GM06990 (cell line): Measurements from ENCODE around the gene GRID1.

Source experiments
- DNase-seq: peaks from one replicate; pipeline ENCODE4 v3.0.0-alpha.2; 2011; ENCODE audit not compliant: insufficient read length; ENCODE audit errors: extremely low read depth
- H3K27me3 ChIP-seq: replicated peaks from 2 replicates; pipeline ENCODE4 v1.6.0; 2011; ENCODE audit warnings: low read length; ENCODE audit not compliant: control insufficient read depth, insufficient read depth
- H3K36me3 ChIP-seq: 2 replicates; pipeline ENCODE4 v1.5.1; 2011; ENCODE audit warnings: low read length; ENCODE audit not compliant: control insufficient read depth, insufficient read depth
- H3K4me3 ChIP-seq: replicated peaks from 2 replicates; pipeline ENCODE4 v1.5.1; 2011; ENCODE audit warnings: low read depth, mild to moderate bottlenecking, control low read depth, low read length
- CTCF ChIP-seq: IDR thresholded peaks from 2 replicates; pipeline ENCODE4 v1.5.1; 2011; ENCODE audit warnings: low read length, control low read depth, mild to moderate bottlenecking, inconsistent platforms; ENCODE audit not compliant: insufficient read depth, poor library complexity, severe bottlenecking

Gene GRID1

DNA sequence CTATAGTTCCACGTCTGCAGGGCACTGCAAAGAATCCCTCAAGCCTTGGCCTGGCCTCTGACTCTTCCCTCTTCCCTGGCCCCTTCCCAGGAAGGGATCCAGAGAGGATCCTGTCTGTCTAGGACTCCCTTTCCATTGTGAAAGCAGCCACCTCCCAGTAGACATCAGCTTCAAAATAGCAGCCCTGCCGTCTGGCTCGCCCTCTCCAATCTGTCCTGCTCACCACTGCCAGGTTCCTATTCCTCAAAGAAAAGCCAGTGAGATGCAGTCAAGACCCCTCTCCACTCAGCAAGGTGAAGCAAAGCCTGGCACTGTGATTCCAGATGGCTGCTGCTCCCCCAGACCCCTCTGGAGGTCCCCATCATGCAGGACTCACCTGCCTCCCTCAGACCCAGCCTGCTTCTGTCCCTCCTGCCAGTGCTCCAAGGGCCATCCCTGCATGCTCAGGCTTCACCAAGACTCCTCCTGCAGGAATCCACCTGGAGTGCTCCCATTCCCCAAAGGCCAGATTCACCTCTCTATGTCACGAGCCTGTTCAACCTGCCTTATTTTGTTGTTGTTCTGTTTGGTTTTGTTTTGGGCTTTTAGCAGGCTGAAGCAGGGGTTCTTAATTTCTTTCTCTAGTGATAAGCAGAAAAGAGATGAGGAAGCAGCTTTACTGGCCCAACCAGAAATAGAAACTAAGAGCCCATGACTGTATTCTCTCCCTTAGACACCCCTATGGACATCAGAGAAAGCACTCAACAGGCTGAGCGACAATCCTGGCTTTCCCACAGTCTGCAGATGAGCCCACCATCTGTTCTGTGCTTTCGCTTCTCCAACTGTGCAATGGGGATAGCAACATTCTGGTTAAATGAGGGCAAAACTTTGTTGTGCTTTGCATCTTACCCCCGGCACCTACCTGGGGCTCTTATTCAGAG is 305.1 kb downstream of the GRID1 start:
- TF ChIP-seq CTCF, result no peak
- DNase-seq, result no peak
- Histone ChIP-seq H3K36me3 (no peaks in the 10 kb centered on the region), H3K27me3 (peaks cover 2% of the 10 kb centered on the region), H3K4me3 (no peak overlapping the region)

DNA sequence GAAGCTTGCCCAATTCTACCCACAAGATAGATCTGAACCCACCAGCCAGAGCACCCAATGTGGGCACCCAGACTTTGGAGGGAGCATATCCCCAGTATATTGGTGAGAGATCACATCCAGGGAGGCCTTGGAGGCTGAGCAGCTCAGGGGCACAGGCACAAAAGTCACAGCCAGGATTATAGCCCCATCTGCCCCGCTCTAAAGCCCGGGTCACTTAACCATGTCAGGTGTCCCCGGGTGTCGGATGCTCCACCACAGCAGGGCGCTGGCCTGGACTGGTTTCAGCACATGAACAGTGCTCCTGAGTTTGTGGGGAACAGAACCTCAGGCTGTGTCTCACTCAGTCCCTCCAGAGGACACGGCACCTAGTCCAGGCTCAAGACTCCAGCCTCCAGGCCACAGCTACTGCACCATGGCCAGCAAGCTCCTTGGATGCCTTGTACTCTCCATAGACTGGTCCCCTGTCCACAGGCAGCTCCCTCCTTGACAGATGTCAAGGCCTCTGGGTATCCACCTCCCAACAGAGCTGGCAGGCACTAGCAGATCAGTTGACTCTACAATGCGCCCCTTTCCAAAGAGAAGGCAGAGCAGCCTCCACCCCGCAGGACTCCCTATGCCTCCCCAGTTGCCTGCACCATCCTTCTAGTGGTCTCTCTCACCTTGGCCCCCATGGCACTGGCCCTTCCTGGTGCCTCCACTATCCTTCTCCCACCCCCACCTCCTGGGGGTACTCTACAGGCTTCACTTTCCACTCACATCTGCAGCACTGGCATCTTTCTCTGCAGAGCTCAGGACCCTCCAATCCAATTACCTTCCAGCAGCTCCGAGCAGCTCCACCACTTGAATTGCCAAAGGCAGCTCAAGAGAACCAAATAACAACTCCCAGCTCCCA is 306.0 kb downstream of the GRID1 start:
- Histone ChIP-seq H3K4me3 (no peak overlapping the region), H3K36me3 (no peaks in the 10 kb centered on the region), H3K27me3 (peaks cover 2% of the 10 kb centered on the region)
- TF ChIP-seq CTCF, result no peak
- no peak for DNase-seq

DNA sequence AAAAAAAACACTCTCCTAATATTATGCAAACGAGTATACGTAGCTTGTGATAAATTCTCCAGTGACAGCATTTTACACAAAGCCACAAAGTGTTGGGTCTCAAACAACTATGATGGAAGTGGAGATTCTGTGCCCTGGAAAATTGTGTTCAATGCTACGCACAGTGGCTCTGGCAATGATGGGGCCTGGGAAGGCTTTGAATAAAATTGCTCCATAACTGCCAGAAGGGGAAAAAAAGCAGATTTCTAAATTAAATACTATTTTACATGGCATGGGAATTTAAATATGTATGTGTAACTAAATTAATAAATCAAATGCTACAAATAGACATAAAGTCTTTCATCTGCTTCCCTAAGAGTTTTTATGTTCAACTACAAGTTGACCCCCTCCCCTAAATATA is 306.7 kb downstream of the GRID1 start:
- no peaks in the 10 kb centered on the region for H3K36me3 ChIP-seq
- DNase-seq, result no peak
- peaks cover 2% of the 10 kb centered on the region; the same call in 1 of the 2 replicates for H3K27me3 ChIP-seq
- H3K4me3 ChIP-seq, result no peak overlapping the region
- TF ChIP-seq CTCF, result no peak

DNA sequence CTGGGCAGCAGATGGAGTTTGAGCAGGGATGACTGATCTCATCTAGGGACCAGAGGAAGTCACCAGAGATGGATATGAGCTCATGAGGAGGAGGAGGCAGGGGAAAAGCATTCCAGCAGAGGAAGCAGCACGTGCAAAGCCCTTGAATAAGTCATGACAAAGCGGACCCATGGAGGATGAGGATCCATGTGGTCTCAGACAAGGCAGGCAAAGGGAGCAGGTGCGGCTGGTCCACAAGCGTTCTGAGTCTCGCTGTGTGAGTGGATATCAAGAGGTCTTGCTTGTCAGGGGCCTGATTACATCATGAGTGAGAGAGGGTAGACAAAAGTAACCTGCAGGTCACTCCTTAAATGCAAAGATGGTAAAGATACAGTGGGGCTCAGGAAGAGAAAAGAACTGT is 307.6 kb downstream of the GRID1 start:
- no peak for TF ChIP-seq CTCF

GRCh38 chr10:86057708-86058107 is 308.9 kb downstream of the GRID1 start:
- no peak overlapping the region for H3K4me3 ChIP-seq
- H3K36me3 ChIP-seq, result no peaks in the 10 kb centered on the region
- no peaks in the 10 kb centered on the region; the same call in 1 of the 2 replicates for H3K27me3 ChIP-seq
- DNase-seq, result no peak
- TF ChIP-seq CTCF, result no peak

More for the DNA sequence above, 307.6 kb downstream of the GRID1 start:
- no peaks in the 10 kb centered on the region for H3K27me3 ChIP-seq
- H3K36me3 ChIP-seq, result no peaks in the 10 kb centered on the region
- no peak overlapping the region for H3K4me3 ChIP-seq
- DNase-seq, result no peak
